Stimulated activated CD8-positive, alpha-beta memory T cell treated with anti-CD3 and anti-CD28 coated beads, Interleukin-7, amount 100 ng/mL, for 4 hours (primary cell): ENCODE results near the gene TXK.
"Not testable (repeated sequence)": the region's sequence is repeated elsewhere in the genome, so short reads cannot be mapped to it uniquely, and the experiment has no call there.

Experiments used
- DNase-seq, 2 donors: peaks; one replicate each; pipeline ENCODE4 v3.0.0-alpha.2; 2020; ENCODE audit warnings: low read depth in 2 of 2

The TXK gene

GRCh38 chr4:48134081-48134480 lies at the start of gene TXK:
Gene TXK (minus strand): TSS chr4:48134250. CDS start chr4:48134170, 80 bp downstream.
- DNase-seq: no peak

GRCh38 chr4:48180234-48180633 lies 46.2 kb upstream of the TXK start:
- DNase-seq: no peak

GRCh38 chr4:48178931-48179330 lies 44.9 kb upstream of the TXK start:
- DNase-seq: no peak

GRCh38 chr4:48175806-48176205 lies 41.8 kb upstream of the TXK start:
- no peak for DNase-seq

- no peak for DNase-seq
Measured at GRCh38 chr4:48175328-48175727, 41.3 kb upstream of the TXK start.

- DNase-seq: no peak
Measured at GRCh38 chr4:48173056-48173991, 39.3 kb upstream of the TXK start.

GRCh38 chr4:48172651-48173050 lies 38.6 kb upstream of the TXK start:
- DNase-seq: no peak

GRCh38 chr4:48169636-48170035 lies 35.6 kb upstream of the TXK start:
- no peak for DNase-seq

- no peak for DNase-seq
Measured at GRCh38 chr4:48167538-48168263, 33.7 kb upstream of the TXK start.

- not testable (repeated sequence) for DNase-seq
Measured at GRCh38 chr4:48164561-48164960, 30.5 kb upstream of the TXK start.

- no peak for DNase-seq
Measured at GRCh38 chr4:48163746-48164145, 29.7 kb upstream of the TXK start.

- no peak for DNase-seq
Measured at GRCh38 chr4:48162162-48162561, 28.1 kb upstream of the TXK start.

- DNase-seq: no peak
Measured at GRCh38 chr4:48157271-48157670, 23.2 kb upstream of the TXK start.

- DNase-seq: no peak
Measured at GRCh38 chr4:48156423-48156822, 22.4 kb upstream of the TXK start.

- no peak for DNase-seq
Measured at GRCh38 chr4:48153791-48154550, 19.9 kb upstream of the TXK start.

GRCh38 chr4:48152259-48152658 lies 18.2 kb upstream of the TXK start:
- no peak for DNase-seq

GRCh38 chr4:48149827-48150370 lies 15.8 kb upstream of the TXK start:
- no peak for DNase-seq

GRCh38 chr4:48147621-48148020 lies 13.6 kb upstream of the TXK start:
- DNase-seq: no peak

GRCh38 chr4:48141048-48141447 lies 7.0 kb upstream of the TXK start:
- DNase-seq: no peak

GRCh38 chr4:48139691-48140090 lies 5.6 kb upstream of the TXK start:
- DNase-seq: no peak

GRCh38 chr4:48138936-48139335 lies 4.9 kb upstream of the TXK start:
- DNase-seq: no peak

GRCh38 chr4:48138511-48138910 lies 4.5 kb upstream of the TXK start:
- DNase-seq: no peak
